Mesendoderm (in vitro differentiated cells): ENCODE data around the gene TRIM16.
"Not testable (repeated sequence)": the region's sequence is repeated elsewhere in the genome, so short reads cannot be mapped to it uniquely, and the experiment has no call there.

Source experiments
- DNase-seq: peaks from one replicate; pipeline ENCODE4 v3.0.0; 2013
- H2AK5ac ChIP-seq: 2 replicates; pipeline ENCODE4 v1.6.1; 2013; ENCODE audit warnings: low read length, inconsistent platforms
- H2BK120ac ChIP-seq: 2 replicates; pipeline ENCODE4 v1.6.1; 2013; ENCODE audit warnings: low read depth, mild to moderate bottlenecking, low read length, moderate library complexity, mixed read lengths
- H2BK15ac ChIP-seq: replicated peaks from 2 replicates; pipeline ENCODE4 v1.6.1; 2013; ENCODE audit warnings: low read depth, mild to moderate bottlenecking, moderate library complexity
- H2BK5ac ChIP-seq: 2 replicates; pipeline ENCODE4 v1.6.1; 2013; ENCODE audit warnings: low read length, inconsistent platforms
- H3K18ac ChIP-seq: 2 replicates; pipeline ENCODE4 v1.6.1; 2013; ENCODE audit warnings: mild to moderate bottlenecking, low read length, mixed read lengths
- H3K23ac ChIP-seq: one replicate; pipeline ENCODE4 v1.6.1; 2013; ENCODE audit warnings: low read length
- H3K27ac ChIP-seq: 2 replicates; pipeline ENCODE4 v1.5.1; 2013; ENCODE audit warnings: low read depth, mild to moderate bottlenecking, inconsistent platforms, low read length, moderate library complexity
- H3K27me3 ChIP-seq: 2 replicates; pipeline ENCODE4 v1.6.1; 2013; ENCODE audit warnings: low read length, control low read depth, mild to moderate bottlenecking, inconsistent platforms; ENCODE audit not compliant: insufficient read depth, poor library complexity
- H3K36me3 ChIP-seq: 2 replicates; pipeline ENCODE4 v1.6.1; 2013; ENCODE audit warnings: low read length, inconsistent platforms; ENCODE audit not compliant: control insufficient read depth, insufficient read depth
- H3K4ac ChIP-seq: one replicate; pipeline ENCODE4 v1.6.1; 2013; ENCODE audit warnings: low read depth, mild to moderate bottlenecking, low read length, moderate library complexity
- H3K4me1 ChIP-seq: 2 replicates; pipeline ENCODE4 v1.6.1; 2013; ENCODE audit warnings: low read depth, low read length, inconsistent platforms; ENCODE audit not compliant: control insufficient read depth
- H3K4me2 ChIP-seq: 2 replicates; pipeline ENCODE4 v1.6.1; 2013; ENCODE audit warnings: low read length
- H3K4me3 ChIP-seq: 2 replicates; pipeline ENCODE4 v1.5.1; 2013; ENCODE audit warnings: mild to moderate bottlenecking, low read length
- H3K56ac ChIP-seq: one replicate; pipeline ENCODE4 v1.6.1; 2013; ENCODE audit warnings: low read length
- H3K79me1 ChIP-seq: 2 replicates; pipeline ENCODE4 v1.6.1; 2013; ENCODE audit warnings: low read length, inconsistent platforms
- H3K79me2 ChIP-seq: 2 replicates; pipeline ENCODE4 v1.6.1; 2013; ENCODE audit warnings: mild to moderate bottlenecking, low read length; ENCODE audit not compliant: control insufficient read depth, insufficient read depth
- H3K9ac ChIP-seq: 2 replicates; pipeline ENCODE4 v1.6.1; 2013; ENCODE audit warnings: low read length, inconsistent platforms
- H4K5ac ChIP-seq: one replicate; pipeline ENCODE4 v1.6.1; 2013; ENCODE audit warnings: low read length
- H4K8ac ChIP-seq: one replicate; pipeline ENCODE4 v1.6.1; 2013; ENCODE audit warnings: low read depth, mild to moderate bottlenecking, control low read depth, low read length, moderate library complexity
- WGBS: extraction: QIAGEN DNeasy Blood & Tissue Kit; methylation state at CpG from one replicate; pipeline ENCODE4 v1.1.7; 2013; ENCODE audit warnings: low lambda C conversion rate, missing lambda C conversion rate; ENCODE audit not compliant: insufficient coverage; ENCODE audit errors: extremely low coverage; 5-methylcytosine and 5-hydroxymethylcytosine counted together

The TRIM16 gene

DNA sequence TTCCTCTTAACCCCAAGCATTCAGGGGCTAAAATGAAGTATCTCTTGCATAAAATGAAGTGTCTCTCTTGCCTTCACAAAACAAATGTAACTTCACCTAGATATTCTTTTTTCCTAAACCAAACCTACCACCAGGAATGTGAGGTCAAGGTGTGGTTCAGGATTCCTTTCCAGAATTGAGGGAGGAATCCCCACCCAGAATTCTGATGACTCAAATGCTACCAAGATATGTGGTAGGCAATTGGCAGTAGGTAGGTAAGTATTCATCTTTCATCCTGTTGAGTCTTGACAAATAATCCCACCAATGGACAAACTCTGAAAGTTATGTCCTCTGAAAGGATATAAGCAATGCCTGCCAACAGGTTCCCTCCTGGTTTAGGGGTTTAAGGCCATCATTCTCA lies 26.2 kb downstream of the TRIM16 start:
- Histone ChIP-seq H3K56ac (no peak overlapping the region), H3K27me3 (no peaks in the 10 kb centered on the region)

GRCh38 chr17:15654886-15655561 lies 29.1 kb downstream of the TRIM16 start:
- Histone ChIP-seq H4K5ac (no peak overlapping the region), H3K27ac (no peak overlapping the region), H3K4me3 (no peak overlapping the region), H3K56ac (no peak overlapping the region), H3K9ac (no peak overlapping the region), H2BK15ac (no peak overlapping the region), H3K18ac (no peak overlapping the region), H3K4me1 (peaks cover 2% of the 10 kb centered on the region), H3K4ac (no peak overlapping the region), H4K8ac (no peak overlapping the region), H3K4me2 (no peak overlapping the region), H3K23ac (no peak overlapping the region), H3K27me3 (no peaks in the 10 kb centered on the region), H3K36me3 (no peaks in the 10 kb centered on the region), H2BK120ac (no peak overlapping the region), H2AK5ac (no peak overlapping the region), H3K79me1 (no peaks in the 10 kb centered on the region), H2BK5ac (no peak overlapping the region), H3K79me2 (no peaks in the 10 kb centered on the region)
- peak; percentile 55 for DNase-seq
- WGBS: no CpG with 5 or more reads among the region's 3 CpGs

More for the DNA sequence above, 26.2 kb downstream of the TRIM16 start:
- H3K4ac ChIP-seq: no peak overlapping the region
- H3K79me1 ChIP-seq: no peaks in the 10 kb centered on the region
- H4K8ac ChIP-seq: no peak overlapping the region
- no peak overlapping the region for H3K4me2 ChIP-seq
- H3K79me2 ChIP-seq: no peaks in the 10 kb centered on the region
- no peak overlapping the region for H3K9ac ChIP-seq
- peaks cover 2% of the 10 kb centered on the region for H3K4me1 ChIP-seq
- H3K36me3 ChIP-seq: no peaks in the 10 kb centered on the region
- no peak overlapping the region for H2AK5ac ChIP-seq
- H3K23ac ChIP-seq: no peak overlapping the region
- no peak overlapping the region for H2BK5ac ChIP-seq
- no peak overlapping the region for H3K18ac ChIP-seq
- no peak overlapping the region for H3K4me3 ChIP-seq
- no peak overlapping the region for H2BK15ac ChIP-seq
- no peak overlapping the region for H2BK120ac ChIP-seq
- DNase-seq: no peak
- no peak overlapping the region for H3K27ac ChIP-seq
- H4K5ac ChIP-seq: no peak overlapping the region

DNA sequence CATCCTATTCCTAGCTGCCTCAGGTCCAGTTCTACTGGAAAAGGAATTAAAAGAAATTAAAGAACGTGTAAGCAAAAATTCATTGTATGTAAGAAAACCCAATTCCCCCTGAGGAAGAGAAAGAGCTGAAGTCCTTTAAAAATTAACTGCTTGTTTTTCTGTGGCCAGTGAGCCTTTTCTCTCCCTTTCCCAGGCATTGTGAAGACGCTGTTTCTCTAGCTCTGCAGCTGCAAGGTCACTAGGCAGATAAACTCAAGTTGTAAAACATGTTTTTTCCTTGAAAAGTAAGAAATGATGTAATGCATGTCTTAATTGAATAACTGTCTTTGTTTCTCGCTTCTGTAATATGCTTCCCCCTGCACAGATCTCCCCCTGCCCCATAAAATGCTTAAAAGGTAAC lies 29.7 kb downstream of the TRIM16 start:
- H3K36me3 ChIP-seq, H3K27ac ChIP-seq, H3K9ac ChIP-seq, H3K79me2 ChIP-seq, H3K56ac ChIP-seq, H2BK120ac ChIP-seq, H4K8ac ChIP-seq, H3K27me3 ChIP-seq, H2AK5ac ChIP-seq, H3K79me1 ChIP-seq, H3K23ac ChIP-seq, DNase-seq, H3K18ac ChIP-seq, H3K4me3 ChIP-seq, H2BK15ac ChIP-seq, H2BK5ac ChIP-seq, H4K5ac ChIP-seq, H3K4ac ChIP-seq, H3K4me2 ChIP-seq, H3K4me1 ChIP-seq: not testable (repeated sequence)
- WGBS: no CpG with 5 or more reads among the region's 3 CpGs

DNA sequence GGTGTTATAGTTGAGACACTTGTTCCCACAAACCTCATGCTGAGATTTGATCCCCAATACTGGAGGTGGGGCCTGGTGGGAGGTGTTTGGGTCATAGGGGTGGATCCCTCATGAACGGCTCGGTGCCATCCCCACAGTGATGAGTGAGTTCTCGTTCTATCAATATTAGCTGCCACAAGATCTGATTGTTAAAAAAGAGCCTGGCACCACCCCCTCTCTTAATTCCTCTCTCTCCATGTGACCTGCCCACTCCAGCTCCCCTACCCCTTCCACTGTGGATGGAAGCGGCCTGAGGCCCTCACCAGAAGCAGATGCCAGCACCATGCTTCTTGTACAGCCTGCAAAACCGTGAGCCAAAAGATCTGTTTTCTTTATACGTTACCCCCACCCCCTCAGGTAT lies 31.2 kb downstream of the TRIM16 start:
- no peak overlapping the region for H2BK120ac ChIP-seq
- H3K79me1 ChIP-seq: no peaks in the 10 kb centered on the region
- no CpG with 5 or more reads among the region's 6 CpGs for WGBS
- no peak overlapping the region for H3K23ac ChIP-seq
- H4K8ac ChIP-seq: no peak overlapping the region
- no peak overlapping the region for H3K27ac ChIP-seq
- H3K79me2 ChIP-seq: no peaks in the 10 kb centered on the region
- H3K4ac ChIP-seq: no peak overlapping the region
- no peak overlapping the region for H3K18ac ChIP-seq
- no peaks in the 10 kb centered on the region for H3K4me1 ChIP-seq
- H3K36me3 ChIP-seq: no peaks in the 10 kb centered on the region
- no peak overlapping the region for H3K9ac ChIP-seq
- no peaks in the 10 kb centered on the region for H3K27me3 ChIP-seq
- no peak for DNase-seq
- H2BK5ac ChIP-seq: no peak overlapping the region
- no peak overlapping the region for H3K4me2 ChIP-seq
- no peak overlapping the region for H3K4me3 ChIP-seq
- no peak overlapping the region for H2BK15ac ChIP-seq
- no peak overlapping the region for H4K5ac ChIP-seq
- no peak overlapping the region for H2AK5ac ChIP-seq
- H3K56ac ChIP-seq: no peak overlapping the region

DNA sequence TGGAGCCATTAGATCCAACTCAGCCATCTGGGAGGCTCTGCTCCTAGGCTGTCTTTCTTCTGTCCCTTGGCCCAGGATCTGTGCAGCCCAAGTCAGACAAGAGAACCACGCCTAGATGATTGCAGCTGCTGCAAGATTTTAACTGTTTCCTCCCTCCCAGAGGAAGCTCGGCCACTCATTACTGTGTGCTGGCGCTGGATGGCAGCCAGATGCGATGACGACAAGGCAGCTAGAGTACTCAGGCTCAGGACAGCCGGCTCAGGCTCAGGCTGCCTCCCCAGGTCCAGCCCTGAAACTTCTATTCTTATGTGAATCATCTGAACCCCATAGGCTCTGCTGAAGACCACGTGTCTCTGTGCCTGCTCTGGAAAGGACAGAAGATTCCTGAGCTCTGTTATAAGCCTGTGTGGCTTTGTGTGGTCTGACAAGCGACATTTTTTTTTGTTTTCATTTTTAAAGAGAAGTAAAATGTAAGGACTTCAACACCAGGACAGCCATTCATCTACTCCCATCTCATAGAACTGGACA lies 32.5 kb downstream of the TRIM16 start:
- H3K4me1 ChIP-seq: no peaks in the 10 kb centered on the region
- H3K9ac ChIP-seq: no peak overlapping the region
- H2BK120ac ChIP-seq: no peak overlapping the region
- peak; percentile 85 for DNase-seq
- no peak overlapping the region for H3K23ac ChIP-seq
- peak overlapping the region; percentile 53 for H3K56ac ChIP-seq
- H3K4me2 ChIP-seq: no peak overlapping the region
- no peak overlapping the region for H4K8ac ChIP-seq
- H3K4ac ChIP-seq: no peak overlapping the region
- no peaks in the 10 kb centered on the region for H3K79me1 ChIP-seq
- no peak overlapping the region for H2BK5ac ChIP-seq
- H3K18ac ChIP-seq: no peak overlapping the region
- no peak overlapping the region for H3K4me3 ChIP-seq
- no peaks in the 10 kb centered on the region for H3K79me2 ChIP-seq
- WGBS: no CpG with 5 or more reads among the region's 8 CpGs
- no peak overlapping the region for H3K27ac ChIP-seq
- H3K36me3 ChIP-seq: no peaks in the 10 kb centered on the region
- H4K5ac ChIP-seq: no peak overlapping the region
- H2AK5ac ChIP-seq: no peak overlapping the region
- no peaks in the 10 kb centered on the region for H3K27me3 ChIP-seq
- H2BK15ac ChIP-seq: no peak overlapping the region
